B cell (primary cell): ENCODE measurements around the gene KLHL3. TPM values are rescaled to one million over a fixed set of nuclear protein-coding genes. Genes with fewer than 3 reads are reported as not detected.

ENCODE experiments used
- ATAC-seq: fragments of 200-7000 bp; cut with Tn5 transposase; one replicate; pipeline ENCODE4 v1.10.0; 2021; ENCODE audit warnings: low read depth, mild to moderate bottlenecking, moderate number of reproducible peaks, moderate library complexity
- CTCF ChIA-PET: fragments of 350-600 bp; sonication (Branson Sonifier 250); formaldehyde crosslinking; loops from one replicate; lab custom pipeline; 2021; ENCODE audit warnings: antibody characterized with exemption, inconsistent platforms; lab: Charles Lee
- POLR2A ChIA-PET: fragments of 350-600 bp; sonication (Branson Sonifier 250); formaldehyde crosslinking; loops from one replicate; lab custom pipeline; 2021; ENCODE audit warnings: antibody characterized with exemption; lab: Charles Lee
- DNase-seq: peaks from one replicate; pipeline ENCODE4 v3.0.0; 2013
- H2AFZ ChIP-seq: 2 replicates; pipeline ENCODE4 v1.6.1; 2012; ENCODE audit warnings: mild to moderate bottlenecking, low read depth, low read length; ENCODE audit not compliant: insufficient read depth, poor library complexity, severe bottlenecking
- H3K27ac ChIP-seq, 2 donors: 1 replicate in 1 of 2; 2 replicates in 1 of 2; pipeline ENCODE4 v1.5.1; 2012 to 2013; ENCODE audit warnings: low read length in 2 of 2, mild to moderate bottlenecking in 2 of 2, moderate library complexity in 1 of 2
- H3K27me3 ChIP-seq, 4 experiments: fragments of 200-600 bp in 1 of 4; sonication (generic) in 1 of 4; replicated peaks in 1 of 4; 1 replicate in 2 of 4; 2 replicates in 2 of 4; pipeline versions ENCODE4 v1.6.1 to v1.7.0; 2013 to 2016; ENCODE audit warnings: low read length in 3 of 4, mild to moderate bottlenecking in 2 of 4, mixed read lengths in 1 of 4, moderate library complexity in 1 of 4; ENCODE audit not compliant: insufficient read depth in 4 of 4, control insufficient read depth in 3 of 4; ENCODE audit errors: control extremely low read depth in 1 of 4
- H3K36me3 ChIP-seq, 2 experiments: replicated peaks in 1 of 2; 1 replicate in 1 of 2; 2 replicates in 1 of 2; pipeline versions ENCODE4 v1.6.1 to v1.7.1; 2013; ENCODE audit warnings: low read length in 1 of 2; ENCODE audit not compliant: insufficient read depth in 2 of 2, control insufficient read depth in 1 of 2; ENCODE audit errors: control extremely low read depth in 1 of 2, extremely low read depth in 1 of 2
- H3K4me1 ChIP-seq, 2 donors: fragments of 200-600 bp in 1 of 2; sonication (generic) in 1 of 2; 1 replicate in 1 of 2; 2 replicates in 1 of 2; pipeline versions ENCODE4 v1.5.1 to v1.6.1; 2013 to 2017; ENCODE audit warnings: low read length in 2 of 2; ENCODE audit not compliant: control insufficient read depth in 2 of 2, insufficient read depth in 2 of 2
- H3K4me2 ChIP-seq: replicated peaks from 2 replicates; pipeline ENCODE3; 2012; ENCODE audit warnings: mild to moderate bottlenecking, low read depth, low read length; ENCODE audit not compliant: poor library complexity, severe bottlenecking
- H3K4me3 ChIP-seq, 5 experiments: fragments of 200-600 bp in 1 of 5; sonication (generic) in 1 of 5; 1 replicate in 3 of 5; 2 replicates in 2 of 5; pipeline versions ENCODE4 v1.5.1 to v1.7.0; 2011 to 2016; ENCODE audit warnings: low read length in 4 of 5, mild to moderate bottlenecking in 4 of 5, low read depth in 2 of 5, control low read depth in 1 of 5, moderate library complexity in 1 of 5; ENCODE audit not compliant: insufficient read depth in 1 of 5; ENCODE audit errors: control extremely low read depth in 1 of 5, extremely low read depth in 1 of 5
- H3K79me2 ChIP-seq: fragments of 200-600 bp; sonication (generic); one replicate; pipeline ENCODE4 v1.6.0; 2016; ENCODE audit warnings: low read length; ENCODE audit not compliant: control insufficient read depth, insufficient read depth
- H3K9ac ChIP-seq: fragments of 200-600 bp; sonication (generic); 2 replicates; pipeline ENCODE4 v1.6.1; 2017; ENCODE audit warnings: mild to moderate bottlenecking, low read length, moderate library complexity
- H3K9me3 ChIP-seq, 3 donors: one replicate each; pipeline versions ENCODE4 v1.6.1 to v1.7.1; 2013; ENCODE audit warnings: low read length in 2 of 3; ENCODE audit not compliant: control insufficient read depth in 2 of 3, insufficient read depth in 1 of 3; ENCODE audit errors: control extremely low read depth in 1 of 3
- H4K20me1 ChIP-seq: 2 replicates; pipeline ENCODE4 v1.6.0; 2012; ENCODE audit warnings: mild to moderate bottlenecking, low read length; ENCODE audit not compliant: insufficient read depth, control insufficient read depth, poor library complexity, severe bottlenecking
- H3K27ac Mint-ChIP-seq: one replicate; pipeline ENCODE4 v1.8.0; 2021; ENCODE audit warnings: mixed read lengths
- H3K27me3 Mint-ChIP-seq: one replicate; pipeline ENCODE4 v1.8.0; 2021; ENCODE audit warnings: mixed read lengths
- H3K4me1 Mint-ChIP-seq: one replicate; pipeline ENCODE4 v1.8.0; 2021; ENCODE audit warnings: mixed read lengths
- H3K4me3 Mint-ChIP-seq: one replicate; pipeline ENCODE4 v1.8.0; 2021; ENCODE audit warnings: mixed read lengths
- H3K9me3 Mint-ChIP-seq: one replicate; pipeline ENCODE4 v1.8.0; 2022; ENCODE audit warnings: mixed read lengths; ENCODE audit not compliant: insufficient read depth
- EZH2 ChIP-seq: IDR thresholded peaks from 2 replicates; pipeline ENCODE4 v1.6.1; 2012; ENCODE audit warnings: borderline replicate concordance, low read depth, mild to moderate bottlenecking, moderate library complexity, low read length; ENCODE audit not compliant: insufficient read depth, poor library complexity, severe bottlenecking
- WGBS: methylation state at CpG from one replicate; pipeline ENCODE4 v1.1.5; 2013; ENCODE audit warnings: missing lambda C conversion rate; ENCODE audit not compliant: insufficient coverage; 5-methylcytosine and 5-hydroxymethylcytosine counted together
- intact Hi-C: fragments of 100-400 bp; cut with micrococcal nuclease; formaldehyde crosslinking; loops from one replicate; pipeline ENCODE4 v1.10.0; 2022
- polyA plus RNA-seq: library from polyadenylated mRNA; depleted of rRNA; stranded (reverse); fragments of >200 nt; gene quantifications from 2 replicates; pipeline ENCODE4 v1.2.3, GENCODE V29; 2012
- total RNA-seq, 2 donors: library from RNA; stranded (reverse); fragments of 120-200 nt in 1 of 2; gene quantifications; 1 replicate in 1 of 2; 2 replicates in 1 of 2; pipeline versions ENCODE4 v1.2.3 to v1.2.4, GENCODE V29; 2013 to 2022
- TF ChIP-seq, protein P1 (sequence below): fragments of 200-600 bp; IDR thresholded peaks from one replicate; pipeline ENCODE4 v1.8.0; 2022; ENCODE audit warnings: antibody characterized with exemption, mild to moderate bottlenecking

KLHL3 gene
- total and polyA plus RNA-seq, 2 donors (not counting 1 experiment from before 2014, with no cell fraction given) = 3.3 to 4.5 TPM

DNA sequence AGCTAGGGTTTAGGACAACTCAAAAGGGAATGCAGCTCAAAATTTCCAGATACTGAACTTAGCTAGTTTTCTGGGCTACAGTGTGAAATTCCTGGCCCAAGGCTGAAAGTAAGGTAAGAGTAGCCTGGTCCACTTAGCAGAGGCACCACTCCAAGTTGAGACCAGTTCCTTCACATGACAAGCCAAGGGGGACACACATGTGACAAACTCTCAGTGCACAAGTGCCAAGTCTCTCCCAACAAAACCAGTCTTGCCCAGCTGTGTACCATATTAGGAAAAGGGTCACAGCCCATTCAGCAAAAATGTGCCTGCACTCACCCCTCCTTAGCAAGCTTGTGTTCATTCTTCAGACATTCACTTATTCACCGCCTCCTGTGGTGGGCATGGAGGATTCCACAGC is 27.8 kb downstream of the KLHL3 start:
- H3K36me3 ChIP-seq = no peaks in the 10 kb centered on the region
- H3K9ac ChIP-seq = no peak overlapping the region
- no peak overlapping the region for H3K27ac Mint-ChIP-seq
- ATAC-seq (no peak), DNase-seq (no peak)
- H3K27me3 Mint-ChIP-seq = no peaks in the 10 kb centered on the region
- peaks cover 0 to 2% (median 2%) of the 10 kb centered on the region in 3 donors for H3K9me3 ChIP-seq
- no peak overlapping the region for H3K27ac ChIP-seq
- no peaks in the 10 kb centered on the region for H3K27me3 ChIP-seq
- H3K4me1 ChIP-seq = no peaks in the 10 kb centered on the region
- TF ChIP-seq, protein P1, sequence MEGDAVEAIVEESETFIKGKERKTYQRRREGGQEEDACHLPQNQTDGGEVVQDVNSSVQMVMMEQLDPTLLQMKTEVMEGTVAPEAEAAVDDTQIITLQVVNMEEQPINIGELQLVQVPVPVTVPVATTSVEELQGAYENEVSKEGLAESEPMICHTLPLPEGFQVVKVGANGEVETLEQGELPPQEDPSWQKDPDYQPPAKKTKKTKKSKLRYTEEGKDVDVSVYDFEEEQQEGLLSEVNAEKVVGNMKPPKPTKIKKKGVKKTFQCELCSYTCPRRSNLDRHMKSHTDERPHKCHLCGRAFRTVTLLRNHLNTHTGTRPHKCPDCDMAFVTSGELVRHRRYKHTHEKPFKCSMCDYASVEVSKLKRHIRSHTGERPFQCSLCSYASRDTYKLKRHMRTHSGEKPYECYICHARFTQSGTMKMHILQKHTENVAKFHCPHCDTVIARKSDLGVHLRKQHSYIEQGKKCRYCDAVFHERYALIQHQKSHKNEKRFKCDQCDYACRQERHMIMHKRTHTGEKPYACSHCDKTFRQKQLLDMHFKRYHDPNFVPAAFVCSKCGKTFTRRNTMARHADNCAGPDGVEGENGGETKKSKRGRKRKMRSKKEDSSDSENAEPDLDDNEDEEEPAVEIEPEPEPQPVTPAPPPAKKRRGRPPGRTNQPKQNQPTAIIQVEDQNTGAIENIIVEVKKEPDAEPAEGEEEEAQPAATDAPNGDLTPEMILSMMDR = no peak
- TF ChIP-seq EZH2 = no peak
- WGBS = 100% methylated on average over 1 of the region's 1 CpG
- no peaks in the 10 kb centered on the region for H4K20me1 ChIP-seq
- ChIA-PET CTCF (no interaction called here), POLR2A (no interaction called here)
- intact Hi-C loops = no loop called here
- no peaks in the 10 kb centered on the region for H3K9me3 Mint-ChIP-seq
- no peak overlapping the region for H3K4me3 ChIP-seq
- no peak overlapping the region for H3K4me2 ChIP-seq
- H3K4me1 Mint-ChIP-seq = no peaks in the 10 kb centered on the region
- H2AFZ ChIP-seq = no peak overlapping the region
- no peak overlapping the region for H3K4me3 Mint-ChIP-seq
- no peaks in the 10 kb centered on the region for H3K79me2 ChIP-seq

DNA sequence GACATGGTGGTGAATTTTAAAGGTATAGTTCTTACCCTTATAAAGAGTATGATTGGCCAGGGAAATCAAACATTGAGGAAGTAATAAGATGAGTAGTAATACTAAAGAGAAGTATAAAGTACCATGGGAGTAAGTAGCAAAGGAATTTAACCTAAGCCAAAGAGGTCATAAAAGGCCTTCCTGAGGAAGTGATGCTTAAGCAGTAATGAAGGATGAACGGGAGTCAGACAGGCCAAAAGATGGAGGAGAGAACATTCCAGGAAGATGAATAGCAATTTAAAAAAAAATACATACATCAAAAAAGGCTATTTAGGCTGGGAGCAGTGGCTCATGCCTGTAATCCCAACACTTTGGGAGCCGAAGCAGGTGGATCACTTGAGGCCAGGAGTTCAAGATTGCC is 29.0 kb downstream of the KLHL3 start:
- Histone ChIP-seq H3K4me1 (no peaks in the 10 kb centered on the region), H3K4me3 (no peak overlapping the region), H3K27me3 (no peaks in the 10 kb centered on the region), H3K36me3 (no peaks in the 10 kb centered on the region), H3K9me3 (no peaks in the 10 kb centered on the region), H2AFZ (no peak overlapping the region), H3K79me2 (no peaks in the 10 kb centered on the region), H3K4me2 (no peak overlapping the region), H3K27ac (no peak overlapping the region), H3K9ac (no peak overlapping the region), H4K20me1 (no peaks in the 10 kb centered on the region)
- ChIA-PET CTCF (no interaction called here), POLR2A (no interaction called here)
- TF ChIP-seq, protein P1 = no peak
- TF ChIP-seq EZH2 = no peak
- Mint-ChIP-seq H3K4me1 (no peaks in the 10 kb centered on the region), H3K27me3 (no peaks in the 10 kb centered on the region), H3K4me3 (no peak overlapping the region), H3K27ac (no peak overlapping the region), H3K9me3 (no peaks in the 10 kb centered on the region)
- intact Hi-C loops = no loop called here
- 88% methylated on average over 1 of the region's 2 CpGs for WGBS
- DNase-seq (no peak), ATAC-seq (no peak)
